Measurements from ENCODE around the gene MIA. TPM values are rescaled to one million over a fixed set of nuclear protein-coding genes. Genes with fewer than 3 reads are reported as not detected.

MIA gene
- total and polyA plus RNA-seq, 9 of the 15 experiments (the other 6 are each of a cell fraction or from before 2014, with no cell fraction given), result 0.21 TPM; not detected in 8

- TF ChIP-seq TSHZ1 (CRISPR knock-in tag; IDR thresholded peaks at IDR 0.05), result no peak
- peak; percentile 70 for TF ChIP-seq TBP (optimal IDR thresholded peaks at IDR 0.05; ENCODE audit: low read depth, low read length)
- TF ChIP-seq XRCC4 (IDR thresholded peaks at IDR 0.05; ENCODE audit: extremely low read depth, insufficient read depth, insufficient read length), result no peak
- no peak for TF ChIP-seq CUX1 (CRISPR knock-in tag; IDR thresholded peaks at IDR 0.05)
- TF ChIP-seq NFE2 (IDR thresholded peaks at IDR 0.05; ENCODE audit: low read depth), result no peak
- 0 out of 2 replicates have a peak, but pooled peaks have one; percentile 36 for TF ChIP-seq CC2D1A (IDR thresholded peaks at IDR 0.05)
- TF ChIP-seq ZNF217 (CRISPR knock-in tag; IDR thresholded peaks at IDR 0.05), result no peak
- no peak for TF ChIP-seq CEBPB (tag; IDR thresholded peaks at IDR 0.05)
- TF ChIP-seq CHD1 (IDR thresholded peaks at IDR 0.05; ENCODE audit: low read length), result no peak
- TF ChIP-seq CREBBP (IDR thresholded peaks at IDR 0.05; ENCODE audit: low read depth, low read length), result no peak
- TF ChIP-seq TCF3 (CRISPR knock-in tag; IDR thresholded peaks at IDR 0.05), result no peak
- no peak for TF ChIP-seq FOXJ3 (CRISPR knock-in tag; IDR thresholded peaks at IDR 0.05)
- no peak for TF ChIP-seq CBX5 (IDR thresholded peaks at IDR 0.05; ENCODE audit: borderline replicate concordance, low read depth)
- TF ChIP-seq NKRF (IDR thresholded peaks at IDR 0.05; ENCODE audit: borderline replicate concordance), result no peak
- TF ChIP-seq ZFP1 (CRISPR knock-in tag; IDR thresholded peaks at IDR 0.05), result no peak
- no peak for TF ChIP-seq MCM3 (IDR thresholded peaks at IDR 0.05)
- peak; percentile 17; the same call in 1 of the 2 replicates for TF ChIP-seq TARDBP (IDR thresholded peaks at IDR 0.05)
- TF ChIP-seq ZNF277 (CRISPR knock-in tag; IDR thresholded peaks at IDR 0.05; ENCODE audit: borderline replicate concordance), result no peak
Observed at GRCh38 chr19:40750874-40751537, 24.3 kb upstream of the MIA start, which contains the start of gene SNRPA (continued).

Data from K562 (cell line).